OCI-LY1 (cell line): ENCODE results near the gene GOLPH3L.

ENCODE experiments used
- H2AFZ ChIP-seq: fragments of 200-600 bp; sonication (generic), shearing (Covaris generic); 2 replicates; pipeline ENCODE4 v1.6.0; 2014; ENCODE audit warnings: antibody characterized with exemption, mild to moderate bottlenecking, low read length
- H3F3A ChIP-seq: fragments of 200-600 bp; sonication (generic), shearing (Covaris generic); 2 replicates; pipeline ENCODE4 v1.6.0; 2014; ENCODE audit warnings: mild to moderate bottlenecking, antibody characterized with exemption, low read length, moderate library complexity; ENCODE audit not compliant: insufficient read depth
- H3K27ac ChIP-seq: fragments of 200-600 bp; sonication (generic); 2 replicates; pipeline ENCODE4 v1.5.1; 2014; ENCODE audit warnings: low read length, mixed run types, mild to moderate bottlenecking, low read depth; ENCODE audit not compliant: poor library complexity, severe bottlenecking
- H3K27me3 ChIP-seq: fragments of 200-600 bp; sonication (generic); 2 replicates; pipeline ENCODE4 v1.6.0; 2014; ENCODE audit warnings: antibody characterized with exemption, mild to moderate bottlenecking, low read length, moderate library complexity; ENCODE audit not compliant: insufficient read depth
- H3K36me3 ChIP-seq: fragments of 200-600 bp; sonication (generic); 2 replicates; pipeline ENCODE4 v1.6.1; 2014; ENCODE audit warnings: mild to moderate bottlenecking, antibody characterized with exemption, low read length, moderate library complexity, mixed read lengths; ENCODE audit not compliant: insufficient read depth
- H3K4me1 ChIP-seq: fragments of 200-600 bp; sonication (generic); 2 replicates; pipeline ENCODE4 v1.5.1; 2014; ENCODE audit warnings: mild to moderate bottlenecking, low read length, moderate library complexity; ENCODE audit not compliant: insufficient read depth, severe bottlenecking
- H3K4me2 ChIP-seq: fragments of 200-600 bp; sonication (generic), shearing (Covaris generic); 2 replicates; pipeline ENCODE4 v1.6.1; 2014; ENCODE audit warnings: low read length
- H3K4me3 ChIP-seq: fragments of 200-600 bp; sonication (generic); 2 replicates; pipeline ENCODE4 v1.5.1; 2014; ENCODE audit warnings: low read length, low read depth, mild to moderate bottlenecking, mixed read lengths; ENCODE audit not compliant: poor library complexity, severe bottlenecking
- H3K79me2 ChIP-seq: fragments of 200-600 bp; shearing (Covaris generic); 2 replicates; pipeline ENCODE4 v1.6.1; 2016; ENCODE audit warnings: mixed run types, low read length, mixed read lengths; ENCODE audit not compliant: insufficient read depth
- H3K9ac ChIP-seq: fragments of 200-600 bp; sonication (generic), shearing (Covaris generic); 2 replicates; pipeline ENCODE4 v1.6.1; 2014; ENCODE audit warnings: mild to moderate bottlenecking, low read length, mixed read lengths
- H3K9me2 ChIP-seq: fragments of 200-600 bp; sonication (generic), shearing (Covaris generic); 2 replicates; pipeline ENCODE4 v1.6.1; 2014; ENCODE audit warnings: low read depth, mild to moderate bottlenecking, low read length, mixed read lengths
- H3K9me3 ChIP-seq: fragments of 200-600 bp; shearing (Covaris generic); 2 replicates; pipeline ENCODE4 v1.6.1; 2014; ENCODE audit warnings: low read length, mixed read lengths
- H4K20me1 ChIP-seq: fragments of 200-600 bp; sonication (generic), shearing (Covaris generic); 2 replicates; pipeline ENCODE4 v1.6.0; 2016; ENCODE audit warnings: mild to moderate bottlenecking, low read length; ENCODE audit not compliant: insufficient read depth
- EZH2 ChIP-seq: fragments of 200-600 bp; sonication (generic), shearing (Covaris generic); IDR thresholded peaks from 2 replicates; pipeline ENCODE4 v1.8.0; 2017; ENCODE audit warnings: borderline replicate concordance, mixed run types, mild to moderate bottlenecking, antibody characterized with exemption, low read length, moderate library complexity, mixed read lengths
- TF ChIP-seq, protein P1 (sequence below): fragments of 200-600 bp; sonication (generic), shearing (Covaris generic); IDR thresholded peaks from 2 replicates; pipeline ENCODE4 v1.5.1; 2017; ENCODE audit warnings: mild to moderate bottlenecking, antibody characterized with exemption, low read length, moderate library complexity, mixed read lengths

The GOLPH3L gene

DNA sequence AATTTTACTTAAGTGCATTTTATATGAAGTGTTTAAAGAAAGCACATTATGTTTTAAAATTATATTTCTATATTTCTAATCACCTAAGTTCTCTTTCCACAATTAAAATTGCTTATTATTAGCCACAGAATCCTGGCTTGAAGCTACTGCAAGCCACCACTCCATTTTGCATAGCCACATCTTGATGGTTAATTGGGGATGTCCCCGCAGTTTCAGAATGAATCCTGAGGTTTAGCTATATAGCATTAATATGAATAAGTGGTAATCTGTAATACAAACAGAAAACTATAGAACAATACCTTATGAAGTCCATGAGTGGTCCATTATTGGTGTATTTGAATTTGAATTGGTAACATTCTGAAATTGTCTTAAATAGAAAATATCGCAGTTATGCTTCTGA lies 11.6 kb upstream of the GOLPH3L start:
- Histone ChIP-seq H3K9me2 (no peaks in the 10 kb centered on the region), H3K9me3 (no peaks in the 10 kb centered on the region), H3K4me2 (no peak overlapping the region), H4K20me1 (no peaks in the 10 kb centered on the region), H2AFZ (no peak overlapping the region), H3K79me2 (no peaks in the 10 kb centered on the region), H3K9ac (no peak overlapping the region), H3K4me3 (no peak overlapping the region), H3F3A (no peaks in the 10 kb centered on the region), H3K27ac (no peak overlapping the region), H3K27me3 (no peaks in the 10 kb centered on the region), H3K4me1 (no peaks in the 10 kb centered on the region), H3K36me3 (no peaks in the 10 kb centered on the region)
- no peak for TF ChIP-seq EZH2
- TF ChIP-seq, protein P1, sequence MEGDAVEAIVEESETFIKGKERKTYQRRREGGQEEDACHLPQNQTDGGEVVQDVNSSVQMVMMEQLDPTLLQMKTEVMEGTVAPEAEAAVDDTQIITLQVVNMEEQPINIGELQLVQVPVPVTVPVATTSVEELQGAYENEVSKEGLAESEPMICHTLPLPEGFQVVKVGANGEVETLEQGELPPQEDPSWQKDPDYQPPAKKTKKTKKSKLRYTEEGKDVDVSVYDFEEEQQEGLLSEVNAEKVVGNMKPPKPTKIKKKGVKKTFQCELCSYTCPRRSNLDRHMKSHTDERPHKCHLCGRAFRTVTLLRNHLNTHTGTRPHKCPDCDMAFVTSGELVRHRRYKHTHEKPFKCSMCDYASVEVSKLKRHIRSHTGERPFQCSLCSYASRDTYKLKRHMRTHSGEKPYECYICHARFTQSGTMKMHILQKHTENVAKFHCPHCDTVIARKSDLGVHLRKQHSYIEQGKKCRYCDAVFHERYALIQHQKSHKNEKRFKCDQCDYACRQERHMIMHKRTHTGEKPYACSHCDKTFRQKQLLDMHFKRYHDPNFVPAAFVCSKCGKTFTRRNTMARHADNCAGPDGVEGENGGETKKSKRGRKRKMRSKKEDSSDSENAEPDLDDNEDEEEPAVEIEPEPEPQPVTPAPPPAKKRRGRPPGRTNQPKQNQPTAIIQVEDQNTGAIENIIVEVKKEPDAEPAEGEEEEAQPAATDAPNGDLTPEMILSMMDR: no peak

DNA sequence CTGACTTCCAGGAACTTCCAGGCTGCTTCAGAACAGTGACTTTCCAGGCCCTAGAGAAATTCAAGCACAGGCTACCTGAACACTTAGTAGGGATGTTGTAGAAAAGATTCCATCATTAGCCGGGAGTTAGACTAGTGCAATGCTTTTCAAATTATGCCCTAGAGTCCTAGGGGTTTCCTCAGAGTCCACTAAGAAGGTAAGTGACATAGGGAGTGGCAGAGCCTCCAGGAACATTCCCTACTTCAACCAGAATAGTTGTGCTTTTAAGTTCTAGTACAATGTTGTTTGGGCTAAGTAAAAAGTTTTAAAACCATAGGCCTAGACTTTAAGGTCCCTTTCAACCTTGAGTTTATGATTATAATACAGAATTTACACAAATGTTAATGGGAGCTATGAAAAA lies 9.1 kb upstream of the GOLPH3L start:
- TF ChIP-seq, protein P1: no peak
- no peak for TF ChIP-seq EZH2
- no peaks in the 10 kb centered on the region for H3F3A ChIP-seq
- no peak overlapping the region for H3K9ac ChIP-seq
- H4K20me1 ChIP-seq: no peaks in the 10 kb centered on the region
- H3K4me3 ChIP-seq: no peak overlapping the region
- H3K79me2 ChIP-seq: no peaks in the 10 kb centered on the region
- no peak overlapping the region for H2AFZ ChIP-seq
- H3K9me2 ChIP-seq: no peaks in the 10 kb centered on the region
- no peaks in the 10 kb centered on the region for H3K4me1 ChIP-seq
- no peak overlapping the region for H3K4me2 ChIP-seq
- H3K36me3 ChIP-seq: no peaks in the 10 kb centered on the region
- H3K9me3 ChIP-seq: no peaks in the 10 kb centered on the region
- H3K27ac ChIP-seq: no peak overlapping the region
- no peaks in the 10 kb centered on the region for H3K27me3 ChIP-seq

DNA sequence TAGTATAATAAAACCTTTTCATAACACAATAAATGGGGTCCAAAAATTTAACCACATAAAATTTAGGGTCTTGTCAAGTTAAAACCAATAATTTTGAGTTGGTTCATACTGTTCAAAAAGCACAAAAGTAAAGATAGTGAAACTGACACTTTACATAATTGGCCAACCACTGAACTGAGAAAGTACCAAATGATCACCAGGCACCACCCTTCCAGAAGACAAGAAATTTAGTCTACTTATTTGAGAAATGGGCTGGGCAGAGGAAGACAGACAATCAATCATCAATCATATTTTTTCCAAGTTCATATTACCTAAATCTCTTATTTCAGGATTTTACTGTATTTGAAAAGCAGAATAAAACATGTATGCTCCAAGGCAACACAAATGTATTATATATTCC lies 6.5 kb upstream of the GOLPH3L start:
- no peak overlapping the region for H2AFZ ChIP-seq
- H3F3A ChIP-seq: no peaks in the 10 kb centered on the region
- TF ChIP-seq, protein P1: no peak
- H3K79me2 ChIP-seq: no peaks in the 10 kb centered on the region
- no peaks in the 10 kb centered on the region for H3K36me3 ChIP-seq
- H3K4me1 ChIP-seq: peaks cover 1% of the 10 kb centered on the region
- no peak overlapping the region for H3K4me3 ChIP-seq
- no peaks in the 10 kb centered on the region for H4K20me1 ChIP-seq
- H3K4me2 ChIP-seq: no peak overlapping the region
- no peaks in the 10 kb centered on the region for H3K9me3 ChIP-seq
- H3K9ac ChIP-seq: no peak overlapping the region
- H3K27ac ChIP-seq: no peak overlapping the region
- no peaks in the 10 kb centered on the region for H3K9me2 ChIP-seq
- H3K27me3 ChIP-seq: no peaks in the 10 kb centered on the region
